ENCODE measurements around the gene ESRRA. TPM values are rescaled to one million over a fixed set of nuclear protein-coding genes. Genes with fewer than 3 reads are reported as not detected.

The ESRRA gene
- total RNA-seq, 4 donors from 2014 or later: 65.0 to 93.6 (median 74.3) TPM

DNA sequence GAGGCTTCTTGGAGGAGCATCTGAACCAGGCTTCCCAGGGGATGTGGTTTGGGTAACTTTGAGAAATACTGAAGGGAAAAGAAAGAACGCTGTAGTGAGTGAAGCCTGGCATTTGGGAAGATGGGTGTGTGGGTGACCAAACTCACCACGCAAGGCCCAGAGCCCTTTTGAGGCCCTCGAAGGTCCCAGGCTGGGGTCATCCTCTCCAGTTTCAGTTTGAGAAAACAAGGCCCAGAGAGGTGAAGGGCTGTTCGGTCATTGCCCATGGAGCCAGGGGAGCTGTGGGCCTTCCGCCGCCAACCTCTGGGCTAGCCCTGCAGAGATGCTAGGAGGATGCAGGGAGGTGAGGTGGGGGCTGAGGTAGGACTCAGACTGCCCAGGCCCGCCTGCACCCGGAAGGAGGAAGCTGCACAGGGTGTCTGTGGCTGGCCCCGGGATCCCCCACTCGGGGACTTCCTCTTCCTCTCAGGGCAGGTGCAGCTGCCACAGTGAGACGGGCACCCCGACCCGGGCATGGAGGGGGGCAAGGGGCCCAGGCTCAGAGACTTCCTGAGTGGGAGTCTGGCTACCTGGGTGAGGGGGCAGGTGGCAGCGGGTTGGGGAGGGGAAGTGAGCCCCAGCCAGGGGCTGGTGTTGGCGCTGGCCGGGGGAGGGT, 34.6 kb downstream of the ESRRA start, which contains the start of gene CCDC88B:
CCDC88B (plus strand) TSS at position 451 of the 655 bp plus-strand sequence; CDS start at position 514, 63 bp downstream.
- DNase-seq (ENCODE audit: low spot score in 2 of 2): no peak
- Histone ChIP-seq H3K4me1 (peaks cover 23% of the 10 kb centered on the region), H3K9me3 (no peaks in the 10 kb centered on the region), H3K4me3 (peak within 1 kb of the TSS; percentile 30), H3K36me3 (no peaks in the 10 kb centered on the region), H3K27me3 (no peaks in the 10 kb centered on the region), H3K27ac (no peak within 1 kb of the TSS)
- TF ChIP-seq, protein P1, sequence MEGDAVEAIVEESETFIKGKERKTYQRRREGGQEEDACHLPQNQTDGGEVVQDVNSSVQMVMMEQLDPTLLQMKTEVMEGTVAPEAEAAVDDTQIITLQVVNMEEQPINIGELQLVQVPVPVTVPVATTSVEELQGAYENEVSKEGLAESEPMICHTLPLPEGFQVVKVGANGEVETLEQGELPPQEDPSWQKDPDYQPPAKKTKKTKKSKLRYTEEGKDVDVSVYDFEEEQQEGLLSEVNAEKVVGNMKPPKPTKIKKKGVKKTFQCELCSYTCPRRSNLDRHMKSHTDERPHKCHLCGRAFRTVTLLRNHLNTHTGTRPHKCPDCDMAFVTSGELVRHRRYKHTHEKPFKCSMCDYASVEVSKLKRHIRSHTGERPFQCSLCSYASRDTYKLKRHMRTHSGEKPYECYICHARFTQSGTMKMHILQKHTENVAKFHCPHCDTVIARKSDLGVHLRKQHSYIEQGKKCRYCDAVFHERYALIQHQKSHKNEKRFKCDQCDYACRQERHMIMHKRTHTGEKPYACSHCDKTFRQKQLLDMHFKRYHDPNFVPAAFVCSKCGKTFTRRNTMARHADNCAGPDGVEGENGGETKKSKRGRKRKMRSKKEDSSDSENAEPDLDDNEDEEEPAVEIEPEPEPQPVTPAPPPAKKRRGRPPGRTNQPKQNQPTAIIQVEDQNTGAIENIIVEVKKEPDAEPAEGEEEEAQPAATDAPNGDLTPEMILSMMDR (IDR thresholded peaks at IDR 0.05): no peak
- TF ChIP-seq POLR2A (IDR thresholded peaks at IDR 0.05) (no peak), EP300 (IDR thresholded peaks at IDR 0.05) (no peak)
- 74% methylated on average over 14 of the region's 16 CpGs for WGBS

DNA sequence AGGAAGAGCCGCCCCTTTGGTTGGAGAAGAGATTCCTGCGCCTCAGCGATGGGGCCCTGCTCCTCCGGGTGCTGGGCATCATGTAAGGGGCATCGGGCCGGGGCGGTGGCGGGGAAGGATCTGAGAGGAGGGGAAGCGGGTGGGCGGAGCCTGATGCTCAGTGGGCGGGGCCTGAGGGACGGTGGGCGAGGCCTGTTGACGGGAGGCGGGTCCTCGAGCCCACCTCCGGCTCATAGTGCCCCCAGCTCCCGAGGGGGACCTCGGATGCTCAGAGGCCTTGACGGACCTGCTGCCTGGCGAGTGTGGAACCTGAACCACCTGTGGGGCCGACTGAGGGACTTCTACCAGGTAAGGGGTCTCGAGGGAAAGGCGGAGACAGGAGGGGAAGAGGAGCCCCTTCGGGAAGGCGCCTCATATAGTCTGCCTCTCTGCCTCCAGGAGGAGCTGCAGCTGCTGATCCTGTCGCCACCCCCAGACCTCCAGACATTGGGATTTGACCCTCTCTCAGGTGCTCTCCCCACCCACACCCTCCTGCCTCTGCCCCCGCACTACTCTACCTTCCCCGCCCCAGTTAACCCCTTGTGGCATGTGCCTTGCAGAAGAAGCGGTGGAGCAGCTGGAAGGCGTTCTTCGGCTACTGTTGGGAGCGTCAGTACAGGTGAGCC, 35.5 kb downstream of the ESRRA start:
- no peak overlapping the region for H3K27ac ChIP-seq
- no peak for TF ChIP-seq EP300 (IDR thresholded peaks at IDR 0.05)
- TF ChIP-seq, protein P1 (IDR thresholded peaks at IDR 0.05): no peak
- TF ChIP-seq POLR2A (IDR thresholded peaks at IDR 0.05): no peak
- TF ChIP-seq POLR2AphosphoS5 (IDR thresholded peaks at IDR 0.05): no peak

DNA sequence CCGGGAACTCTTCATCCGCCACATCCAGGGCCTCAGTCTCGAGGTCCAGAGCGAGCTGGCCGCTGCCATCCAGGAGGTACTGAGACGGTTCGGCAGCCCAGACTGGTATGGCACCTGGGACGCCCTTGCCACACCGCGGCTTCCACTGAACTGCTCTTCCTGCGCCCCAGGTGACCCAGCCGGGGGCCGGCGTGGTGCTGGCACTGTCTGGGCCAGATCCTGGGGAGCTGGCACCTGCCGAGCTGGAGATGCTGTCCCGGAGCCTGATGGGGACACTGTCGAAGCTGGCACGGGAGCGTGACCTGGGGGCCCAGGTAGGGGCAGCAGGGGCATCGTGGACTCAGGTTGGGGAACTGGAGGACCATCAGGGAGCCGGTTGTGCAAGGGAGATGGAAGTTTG, 36.1 kb downstream of the ESRRA start:
- no peak for TF ChIP-seq POLR2AphosphoS5 (IDR thresholded peaks at IDR 0.05)
- no peak for TF ChIP-seq POLR2A (IDR thresholded peaks at IDR 0.05)
- Histone ChIP-seq H3K4me1 (peaks cover 19% of the 10 kb centered on the region), H3K27me3 (no peaks in the 10 kb centered on the region), H3K27ac (no peak overlapping the region), H3K9me3 (no peaks in the 10 kb centered on the region), H3K4me3 (no peak overlapping the region), H3K36me3 (no peaks in the 10 kb centered on the region)
- DNase-seq (ENCODE audit: low spot score in 2 of 2): no peak
- 95% methylated on average over 4 of the region's 21 CpGs for WGBS

More for the DNA sequence above, 35.5 kb downstream of the ESRRA start:
- H3K27me3 ChIP-seq: no peaks in the 10 kb centered on the region
- no peaks in the 10 kb centered on the region for H3K9me3 ChIP-seq
- no peaks in the 10 kb centered on the region for H3K36me3 ChIP-seq
- H3K4me1 ChIP-seq: peaks cover 19% of the 10 kb centered on the region
- peak overlapping the region; percentile 30 for H3K4me3 ChIP-seq
- 44% methylated on average over 27 of the region's 33 CpGs for WGBS
- DNase-seq (ENCODE audit: low spot score in 2 of 2): no peak

DNA sequence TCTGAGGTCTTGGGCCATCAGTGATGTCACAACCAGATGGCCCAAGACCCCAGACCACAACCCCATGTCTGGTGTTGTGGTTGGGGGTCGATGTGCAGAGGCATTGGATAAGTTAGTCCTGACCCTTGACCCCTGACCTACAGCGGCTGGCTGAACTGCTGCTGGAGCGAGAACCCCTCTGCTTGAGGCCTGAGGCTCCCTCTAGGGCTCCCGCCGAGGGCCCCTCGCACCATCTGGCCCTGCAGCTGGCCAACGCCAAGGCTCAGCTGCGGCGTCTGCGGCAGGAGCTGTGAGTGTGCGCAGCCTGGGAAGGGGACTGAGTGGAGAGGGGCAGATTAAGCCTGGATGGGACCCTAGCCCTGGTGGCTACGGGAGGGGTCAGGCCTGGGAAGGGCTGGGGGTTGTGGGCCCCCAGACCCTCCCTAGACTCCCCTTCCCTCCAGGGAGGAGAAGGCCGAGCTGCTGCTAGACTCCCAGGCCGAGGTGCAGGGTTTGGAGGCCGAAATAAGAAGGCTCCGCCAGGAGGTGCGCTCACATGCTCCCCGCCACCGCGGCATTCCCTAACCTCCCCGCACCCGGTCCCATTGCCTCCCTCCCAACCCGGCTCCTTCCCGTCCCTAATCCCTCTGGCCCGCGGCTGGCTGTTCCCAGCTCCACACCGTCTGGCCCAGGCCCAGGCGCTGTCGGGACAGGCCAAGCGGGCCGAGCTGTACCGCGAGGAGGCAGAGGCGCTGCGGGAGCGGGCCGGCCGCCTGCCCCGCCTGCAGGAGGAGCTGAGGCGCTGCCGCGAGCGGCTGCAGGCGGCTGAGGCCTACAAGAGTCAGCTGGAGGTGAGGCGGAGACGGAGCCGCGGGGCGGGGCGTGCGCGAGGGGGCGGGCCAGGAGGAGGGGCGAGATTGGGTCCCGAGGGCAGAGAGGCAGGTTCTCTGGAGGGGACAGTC, 36.8 kb downstream of the ESRRA start:
- TF ChIP-seq, protein P1 (IDR thresholded peaks at IDR 0.05): peak; percentile 21 to 62
- TF ChIP-seq EP300 (IDR thresholded peaks at IDR 0.05) (no peak), POLR2AphosphoS5 (IDR thresholded peaks at IDR 0.05) (no peak), POLR2A (IDR thresholded peaks at IDR 0.05) (no peak)
- H3K36me3 ChIP-seq: no peaks in the 10 kb centered on the region
- peaks cover 19% of the 10 kb centered on the region for H3K4me1 ChIP-seq
- no peaks in the 10 kb centered on the region for H3K9me3 ChIP-seq
- DNase-seq (ENCODE audit: low spot score in 2 of 2): peak; percentile 90 to 92
- peak overlapping the region; percentile 31 for H3K4me3 ChIP-seq
- H3K27ac ChIP-seq: peak overlapping the region; percentile 53
- 9% methylated on average over 21 of the region's 55 CpGs for WGBS
- no peaks in the 10 kb centered on the region for H3K27me3 ChIP-seq

DNA sequence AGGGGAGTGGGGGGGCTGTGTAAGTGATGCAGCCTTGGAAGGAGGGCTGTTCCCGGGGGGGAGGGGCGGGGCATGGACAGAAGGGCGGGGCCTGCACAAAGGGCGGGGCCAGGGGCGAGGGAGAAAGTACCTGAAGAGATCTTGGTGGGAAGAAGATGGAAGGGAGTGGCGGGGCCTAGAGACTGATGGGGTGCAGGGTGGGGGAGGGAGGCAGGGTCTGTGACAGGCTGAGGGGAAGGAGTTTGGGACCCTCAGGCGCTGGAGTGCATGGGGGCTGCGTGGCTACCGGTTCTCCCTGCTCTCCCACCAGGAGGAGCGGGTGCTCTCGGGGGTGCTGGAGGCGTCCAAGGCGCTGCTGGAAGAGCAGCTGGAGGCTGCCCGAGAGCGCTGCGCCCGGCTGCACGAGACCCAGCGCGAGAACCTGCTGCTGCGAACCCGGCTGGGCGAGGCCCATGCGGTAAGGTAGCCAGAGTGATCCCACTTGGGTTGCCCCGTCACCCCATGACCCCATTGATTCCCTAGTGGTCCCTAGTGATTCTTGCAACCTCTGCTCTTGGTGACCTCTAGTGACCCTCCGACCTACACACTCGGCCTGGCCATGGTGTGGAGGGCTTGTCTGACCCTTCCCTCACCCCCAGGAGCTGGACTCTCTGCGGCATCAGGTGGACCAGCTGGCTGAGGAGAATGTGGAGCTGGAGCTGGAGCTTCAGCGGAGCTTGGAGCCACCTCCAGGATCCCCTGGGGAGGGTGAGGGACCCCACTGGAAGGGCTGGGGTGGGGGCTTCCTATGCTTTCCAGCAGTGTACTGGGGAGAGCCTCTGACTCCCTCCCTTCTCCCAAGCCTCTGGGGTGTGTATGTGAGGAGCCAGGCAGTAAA, 37.8 kb downstream of the ESRRA start:
- Histone ChIP-seq H3K9me3 (no peaks in the 10 kb centered on the region), H3K4me3 (peak overlapping the region; percentile 31), H3K36me3 (no peaks in the 10 kb centered on the region), H3K4me1 (peaks cover 22% of the 10 kb centered on the region), H3K27me3 (no peaks in the 10 kb centered on the region), H3K27ac (no peak overlapping the region)
- WGBS: 49% methylated on average over 14 of the region's 29 CpGs
- DNase-seq (ENCODE audit: low spot score in 2 of 2): no peak
- TF ChIP-seq, protein P1 (IDR thresholded peaks at IDR 0.05): no peak
- TF ChIP-seq EP300 (IDR thresholded peaks at IDR 0.05): no peak
- no peak for TF ChIP-seq POLR2AphosphoS5 (IDR thresholded peaks at IDR 0.05)
- TF ChIP-seq POLR2A (IDR thresholded peaks at IDR 0.05): no peak

Data from suprapubic skin (tissue), 4 donors.